Measurements from ENCODE around the gene TMEM132E.

- TF ChIP-seq CTCF (IDR thresholded peaks at IDR 0.05; ENCODE audit: low read depth, low read length) (no peak), EZH2phosphoT487 (IDR thresholded peaks at IDR 0.05; ENCODE audit: low read depth) (no peak)
Observed at GRCh38 chr17:34613064-34614019, 34.0 kb downstream of the TMEM132E start.

Measured in OCI-LY3 (cell line).